Activated CD8-positive, alpha-beta memory T cell treated with anti-CD3 and anti-CD28 coated beads, Interleukin-2, amount 50 U/mL, for 24 hours (primary cell): Measurements from ENCODE around the gene STXBP6.

Source experiments
- DNase-seq: peaks from one replicate; pipeline ENCODE4 v3.0.0-alpha.2; 2020; ENCODE audit errors: extremely low read depth

The STXBP6 gene

DNA sequence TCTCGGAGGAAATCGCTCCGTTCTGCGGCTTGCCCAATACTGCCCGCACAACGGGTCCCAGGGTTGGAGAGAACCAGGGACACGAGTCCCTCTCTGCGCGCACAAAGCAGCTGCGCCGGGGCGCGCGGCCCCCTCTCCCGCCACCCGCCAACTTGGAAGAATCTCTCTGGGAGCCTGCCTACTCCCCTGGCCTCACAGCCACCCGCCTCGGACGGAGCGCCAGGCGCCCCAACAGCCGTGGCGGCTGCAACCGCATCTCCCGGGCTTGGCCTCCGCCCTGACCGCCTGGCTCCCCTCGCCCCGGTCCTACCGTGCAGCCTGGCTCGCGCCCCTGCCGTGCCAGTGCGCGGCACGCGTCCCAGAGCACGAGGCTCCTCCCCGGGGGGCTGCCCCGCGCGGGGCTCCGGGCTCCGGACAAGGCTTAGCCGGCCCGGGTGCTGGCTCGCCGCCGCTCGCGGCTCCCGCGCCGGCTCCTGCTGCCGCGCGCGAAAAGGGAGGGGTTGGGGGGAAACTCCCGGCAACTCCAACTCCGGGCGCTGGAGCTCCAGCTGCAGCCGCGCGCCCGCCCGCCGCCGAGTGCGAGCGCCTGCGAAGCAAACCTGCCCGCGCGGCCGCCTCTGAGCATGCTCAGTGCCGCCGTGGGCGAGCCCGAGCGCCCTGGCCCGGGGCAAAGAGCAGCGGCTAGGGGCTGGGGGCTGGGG is at the start of gene STXBP6:
STXBP6 (minus strand) TSS at position 580 of the 701 bp plus-strand sequence. CDS start 75,329 bp downstream, outside the sequence.
- no peak for DNase-seq

DNA sequence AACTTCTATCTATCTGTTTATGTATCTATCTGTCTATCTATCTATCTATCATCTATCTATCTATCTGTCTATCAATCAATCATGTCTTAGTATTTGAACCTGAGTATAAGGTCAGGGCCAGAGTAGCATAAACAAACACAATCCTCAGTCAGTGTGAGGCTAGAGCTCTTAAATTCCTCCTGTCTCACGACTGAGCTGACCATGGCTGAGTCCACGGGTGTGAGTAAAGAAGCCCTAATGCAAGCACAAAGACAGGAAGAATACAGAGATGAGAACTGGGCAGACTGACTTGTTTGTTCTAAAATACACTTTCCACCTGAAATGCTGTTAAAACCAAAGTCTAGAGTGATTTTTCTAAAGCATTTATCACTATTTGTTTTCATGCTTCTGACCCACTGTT is 47.2 kb upstream of the STXBP6 start:
- DNase-seq: no peak

GRCh38 chr14:25095736-25096437 is 45.9 kb upstream of the STXBP6 start:
- no peak for DNase-seq

DNA sequence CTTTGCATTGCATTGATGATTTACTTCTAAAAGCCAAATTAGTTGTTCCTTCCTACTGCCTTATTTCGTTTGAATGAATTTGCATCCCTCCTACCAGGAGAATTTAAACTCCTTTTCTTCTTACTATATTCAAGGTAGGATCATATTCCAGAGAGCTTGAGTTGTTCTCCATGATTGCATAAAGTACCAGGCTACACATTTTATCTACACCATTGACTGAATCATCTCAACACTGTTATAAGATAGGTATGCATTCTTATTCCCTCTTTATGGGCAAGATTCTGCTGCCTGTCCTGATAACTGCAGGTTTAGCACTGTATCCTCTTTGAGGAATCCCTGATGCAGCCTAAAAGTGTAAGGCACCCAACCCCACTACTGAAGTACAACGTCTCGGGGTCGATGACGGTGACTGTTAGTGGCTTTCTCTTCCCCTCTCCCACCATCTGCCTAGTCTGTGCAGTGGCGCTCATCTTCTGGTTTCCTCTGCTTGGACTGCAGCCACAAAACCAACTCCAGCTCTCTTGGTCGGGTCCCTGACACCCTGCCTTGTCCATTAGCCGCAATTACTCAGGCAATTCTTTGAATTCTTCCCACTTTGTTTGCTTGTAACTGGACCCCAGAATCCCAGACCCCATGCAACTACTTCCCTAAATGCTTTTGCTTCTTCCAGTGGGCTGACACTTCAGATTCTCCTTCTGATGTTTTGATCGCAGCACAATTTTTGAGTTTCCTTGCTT is 44.4 kb upstream of the STXBP6 start:
- no peak for DNase-seq

GRCh38 chr14:25092258-25092740 is 42.4 kb upstream of the STXBP6 start:
- no peak for DNase-seq

- DNase-seq: no peak
Observed at GRCh38 chr14:25090716-25091454, 40.9 kb upstream of the STXBP6 start.

GRCh38 chr14:25090256-25090655 is 40.3 kb upstream of the STXBP6 start:
- DNase-seq: no peak

GRCh38 chr14:25089496-25089895 is 39.5 kb upstream of the STXBP6 start:
- no peak for DNase-seq

GRCh38 chr14:25086821-25087396 is 37.0 kb upstream of the STXBP6 start:
- no peak for DNase-seq

DNA sequence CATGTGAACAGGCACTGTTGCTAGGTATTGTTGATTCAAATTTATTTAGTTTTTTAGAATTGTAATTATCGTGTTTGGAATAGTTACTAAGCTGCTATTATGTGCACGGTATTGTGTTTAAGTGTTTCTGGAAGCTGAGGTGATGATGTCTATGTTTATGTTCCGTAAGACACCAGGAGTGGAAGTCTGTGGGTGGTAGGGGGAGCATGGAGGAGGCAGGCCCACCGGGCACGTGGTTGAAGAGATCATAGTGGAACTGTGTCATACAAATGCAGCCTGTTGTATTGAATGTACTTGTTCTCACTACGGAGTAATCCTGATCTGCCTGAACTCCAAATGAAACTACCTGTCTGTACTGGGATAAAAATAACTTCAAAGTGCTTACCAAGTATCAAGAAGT is 36.1 kb upstream of the STXBP6 start:
- no peak for DNase-seq

DNA sequence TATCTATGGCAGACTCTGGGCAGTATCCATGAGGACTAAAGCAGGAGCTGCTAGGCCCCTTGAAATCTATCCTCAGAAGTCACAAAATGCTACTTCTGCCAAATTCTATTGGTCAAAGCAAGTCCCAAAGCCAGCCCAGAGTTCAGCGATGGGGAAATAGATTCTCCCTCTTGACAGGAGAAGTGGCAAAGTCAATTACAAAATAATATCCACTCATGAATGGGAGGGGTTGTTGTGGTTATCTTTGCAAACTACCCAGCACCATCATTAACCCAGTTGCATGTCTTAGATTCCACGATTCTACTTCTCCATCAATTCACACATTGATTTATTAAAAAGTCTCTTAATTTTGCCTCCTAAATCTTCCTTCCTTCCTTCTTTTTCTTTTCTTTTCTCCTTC is 30.7 kb upstream of the STXBP6 start:
- DNase-seq: no peak

DNA sequence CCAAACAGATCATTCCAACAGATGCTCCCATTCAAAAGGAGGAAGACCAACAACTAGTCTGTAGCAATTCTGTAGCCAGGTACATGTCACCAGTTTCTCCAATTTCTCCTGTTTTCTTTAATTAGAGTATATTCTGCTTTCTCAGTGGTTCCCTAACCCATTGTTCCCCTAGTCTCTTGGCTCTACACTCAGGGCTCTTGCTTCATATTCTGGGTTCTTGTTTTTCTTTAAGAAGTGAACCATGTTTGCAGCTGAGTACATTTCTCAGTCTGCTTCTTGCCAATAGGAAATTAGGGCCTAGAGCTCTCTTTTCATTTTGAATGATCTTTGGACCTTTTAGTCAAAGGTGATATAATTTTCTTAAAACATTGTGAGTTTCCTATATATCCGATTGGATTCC is 29.4 kb upstream of the STXBP6 start:
- DNase-seq: no peak

DNA sequence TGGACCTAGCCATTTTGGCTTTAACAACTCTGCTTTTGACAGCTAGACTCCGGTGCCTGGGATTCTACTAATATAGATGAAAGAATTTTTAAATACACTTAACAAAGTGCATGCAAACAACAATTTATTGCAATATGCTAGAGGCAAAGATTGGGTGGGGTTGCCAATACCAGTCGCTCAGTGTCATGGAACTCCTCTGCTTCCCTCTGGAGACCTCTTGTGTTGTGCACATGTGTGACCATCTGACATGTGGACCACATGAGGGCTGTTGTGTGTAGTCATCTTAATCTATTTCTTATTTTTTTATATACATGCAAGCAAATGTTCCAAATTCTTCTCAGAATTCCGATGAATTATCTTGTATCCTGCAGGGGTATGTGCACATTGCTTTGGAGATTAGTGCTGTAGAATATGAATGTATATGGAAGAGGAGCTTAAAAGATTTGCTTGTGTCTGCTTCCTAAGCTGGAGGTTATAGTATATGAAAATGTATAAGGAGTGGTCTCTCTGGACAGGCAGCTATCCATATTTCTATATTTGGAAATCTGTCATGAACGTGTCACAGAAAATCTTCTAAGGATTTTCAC is 24.2 kb upstream of the STXBP6 start:
- DNase-seq: no peak

DNA sequence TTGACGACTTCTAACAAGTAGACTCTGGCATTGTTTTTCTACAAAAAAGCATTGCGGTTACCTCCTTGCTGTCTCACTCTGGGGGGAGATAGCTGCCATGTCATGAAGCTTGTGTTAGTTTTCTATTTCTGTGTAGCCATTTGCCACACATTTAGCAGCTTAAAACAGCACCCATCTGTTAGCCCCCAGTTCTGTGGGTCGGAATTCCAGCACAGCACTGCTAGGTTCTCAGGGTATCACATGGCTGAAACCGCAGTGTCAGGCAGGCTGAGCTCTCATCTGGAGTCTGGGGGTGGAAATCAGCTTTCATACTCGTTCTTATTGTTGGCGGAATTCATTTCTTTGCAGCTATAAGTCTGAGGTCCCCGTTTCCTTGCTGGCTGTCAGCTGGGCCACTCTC is 19.9 kb upstream of the STXBP6 start:
- no peak for DNase-seq

DNA sequence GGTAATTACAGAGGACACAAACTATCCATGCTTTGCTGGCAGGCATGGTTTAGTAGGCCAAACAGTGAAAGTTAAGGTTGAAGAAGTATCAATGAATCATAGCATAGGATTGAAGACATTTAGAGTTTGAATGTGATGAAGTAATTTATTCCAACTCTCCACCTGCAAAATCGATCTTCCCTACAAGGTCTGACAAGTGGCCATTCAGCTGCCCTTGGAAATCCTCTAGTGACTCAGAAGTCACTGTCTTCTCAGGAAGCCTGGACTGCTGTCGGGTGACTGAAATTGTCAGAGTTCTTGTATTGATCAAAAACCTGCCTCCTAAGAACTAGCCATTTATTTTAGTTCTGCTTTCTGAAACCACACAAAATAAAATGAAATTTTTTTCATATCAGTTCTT is 17.7 kb upstream of the STXBP6 start:
- DNase-seq: no peak

- no peak for DNase-seq
Observed at GRCh38 chr14:25062022-25062321, 12.0 kb upstream of the STXBP6 start.

GRCh38 chr14:25056688-25057078 is 6.7 kb upstream of the STXBP6 start:
- DNase-seq: no peak

GRCh38 chr14:25055992-25056687 is 6.2 kb upstream of the STXBP6 start:
- DNase-seq: no peak

GRCh38 chr14:25055005-25055404 is 5.1 kb upstream of the STXBP6 start:
- no peak for DNase-seq

- no peak for DNase-seq
Observed at GRCh38 chr14:25053585-25053984, 3.6 kb upstream of the STXBP6 start.

- DNase-seq: no peak
Observed at GRCh38 chr14:25052921-25053320, 3.0 kb upstream of the STXBP6 start.
